Activated CD4-positive, alpha-beta memory T cell treated with anti-CD3 and anti-CD28 coated beads for 36 hours (primary cell): Measurements from ENCODE around the gene LRRC28. TPM values are rescaled to one million over a fixed set of nuclear protein-coding genes. Genes with fewer than 3 reads are reported as not detected.

ENCODE experiments used
- CTCF ChIA-PET: fragments of 350-600 bp; sonication (Branson Sonifier 250); formaldehyde crosslinking; loops from one replicate; lab custom pipeline; 2021; ENCODE audit warnings: antibody characterized with exemption, inconsistent platforms; lab: Charles Lee
- POLR2A ChIA-PET: fragments of 350-600 bp; sonication (Branson Sonifier 250); formaldehyde crosslinking; loops from one replicate; lab custom pipeline; 2021; ENCODE audit warnings: antibody characterized with exemption; lab: Charles Lee
- DNase-seq: peaks from one replicate; pipeline ENCODE4 v3.0.0-alpha.2; 2020
- H3K27ac Mint-ChIP-seq: one replicate; pipeline ENCODE4 v1.8.0; 2021; ENCODE audit warnings: mixed read lengths
- H3K27me3 Mint-ChIP-seq: one replicate; pipeline ENCODE4 v1.8.0; 2021; ENCODE audit warnings: mixed read lengths
- H3K36me3 Mint-ChIP-seq: one replicate; pipeline ENCODE4 v1.8.0; 2021; ENCODE audit warnings: mixed read lengths
- H3K4me1 Mint-ChIP-seq: one replicate; pipeline ENCODE4 v1.8.0; 2021; ENCODE audit warnings: low read depth, mixed read lengths
- H3K4me3 Mint-ChIP-seq: one replicate; pipeline ENCODE4 v1.8.0; 2021; ENCODE audit warnings: mild to moderate bottlenecking, mixed read lengths
- H3K9me3 Mint-ChIP-seq: one replicate; pipeline ENCODE4 v1.8.0; 2021; ENCODE audit warnings: mixed read lengths
- intact Hi-C: fragments of 100-400 bp; cut with micrococcal nuclease; formaldehyde crosslinking; loops from one replicate; pipeline ENCODE4 v1.15.1; 2023
- total RNA-seq, 2 experiments: library from RNA; stranded (reverse); gene quantifications; one replicate each; pipeline ENCODE4 v1.2.3, GENCODE V29; 2021

LRRC28 gene
- total RNA-seq, 2 experiments from 2014 or later = 21.5 to 22.6 TPM

GRCh38 chr15:99414755-99415731 is 163.8 kb downstream of the LRRC28 start:
- no peak overlapping the region for H3K4me3 Mint-ChIP-seq
- no peak for DNase-seq
- no peaks in the 10 kb centered on the region for H3K36me3 Mint-ChIP-seq
- intact Hi-C loops = no loop called here
- no peak overlapping the region for H3K27ac Mint-ChIP-seq
- CTCF ChIA-PET = no interaction called here
- peaks cover 3% of the 10 kb centered on the region for H3K4me1 Mint-ChIP-seq
- POLR2A ChIA-PET = no interaction called here
- H3K27me3 Mint-ChIP-seq = no peaks in the 10 kb centered on the region
- H3K9me3 Mint-ChIP-seq = peaks cover 6% of the 10 kb centered on the region

- DNase-seq = no peak
- POLR2A ChIA-PET = no interaction called here
- CTCF ChIA-PET = no interaction called here
- no peaks in the 10 kb centered on the region for H3K27me3 Mint-ChIP-seq
- intact Hi-C loops = no loop called here
- no peaks in the 10 kb centered on the region for H3K36me3 Mint-ChIP-seq
- H3K27ac Mint-ChIP-seq = no peak overlapping the region
- no peak overlapping the region for H3K4me3 Mint-ChIP-seq
- H3K4me1 Mint-ChIP-seq = peaks cover 12% of the 10 kb centered on the region
- peaks cover 6% of the 10 kb centered on the region for H3K9me3 Mint-ChIP-seq
These were observed 165.2 kb downstream of the LRRC28 start for GRCh38 chr15:99416191-99417188.

- ChIA-PET POLR2A (interaction anchor here (0.6 kb wide), 1 partner anchor 22 kb away, joined by 3 read pairs; no protein-coding TSS in a partner anchor), CTCF (no interaction called here)
- peak; percentile 59 for DNase-seq
- Mint-ChIP-seq H3K27me3 (no peaks in the 10 kb centered on the region), H3K4me3 (no peak overlapping the region), H3K27ac (peak overlapping the region; percentile 42), H3K4me1 (peaks cover 48% of the 10 kb centered on the region), H3K36me3 (peaks cover 2% of the 10 kb centered on the region), H3K9me3 (peaks cover 9% of the 10 kb centered on the region)
- intact Hi-C loops = no loop called here
These were observed 169.9 kb downstream of the LRRC28 start for GRCh38 chr15:99421172-99421656.

- Mint-ChIP-seq H3K4me1 (peaks cover 49% of the 10 kb centered on the region), H3K27ac (no peak overlapping the region), H3K36me3 (peaks cover 2% of the 10 kb centered on the region), H3K9me3 (peaks cover 9% of the 10 kb centered on the region), H3K4me3 (no peak overlapping the region), H3K27me3 (no peaks in the 10 kb centered on the region)
- POLR2A ChIA-PET = no interaction called here
- intact Hi-C loops = no loop called here
- CTCF ChIA-PET = no interaction called here
- no peak for DNase-seq
These were observed 170.5 kb downstream of the LRRC28 start for GRCh38 chr15:99421758-99422157.

GRCh38 chr15:99423186-99424130 is 172.2 kb downstream of the LRRC28 start:
- H3K4me1 Mint-ChIP-seq = peaks cover 54% of the 10 kb centered on the region
- POLR2A ChIA-PET = no interaction called here
- DNase-seq = no peak
- H3K9me3 Mint-ChIP-seq = peaks cover 7% of the 10 kb centered on the region
- no peak overlapping the region for H3K4me3 Mint-ChIP-seq
- intact Hi-C loops = loop anchor here (2.0 kb wide), 4 partner anchors 19 to 283 kb away; no protein-coding TSS in a partner anchor
- H3K27me3 Mint-ChIP-seq = peaks cover 4% of the 10 kb centered on the region
- CTCF ChIA-PET = interaction anchor here (1.1 kb wide), 1 partner anchor 89 kb away, joined by 3 read pairs; no protein-coding TSS in a partner anchor
- H3K27ac Mint-ChIP-seq = no peak overlapping the region
- H3K36me3 Mint-ChIP-seq = peaks cover 2% of the 10 kb centered on the region

GRCh38 chr15:99424131-99424571 is 172.9 kb downstream of the LRRC28 start:
- H3K27me3 Mint-ChIP-seq = peaks cover 4% of the 10 kb centered on the region
- DNase-seq = no peak
- H3K4me3 Mint-ChIP-seq = no peak overlapping the region
- peaks cover 54% of the 10 kb centered on the region for H3K4me1 Mint-ChIP-seq
- POLR2A ChIA-PET = interaction anchor here (1.5 kb wide), 1 partner anchor 80 kb away, joined by 3 read pairs; no protein-coding TSS in a partner anchor
- H3K27ac Mint-ChIP-seq = no peak overlapping the region
- intact Hi-C loops = loop anchor here (2.0 kb wide), 4 partner anchors 19 to 283 kb away; no protein-coding TSS in a partner anchor
- CTCF ChIA-PET = interaction anchor here (1.1 kb wide), 1 partner anchor 90 kb away, joined by 3 read pairs; no protein-coding TSS in a partner anchor
- H3K36me3 Mint-ChIP-seq = peaks cover 2% of the 10 kb centered on the region
- H3K9me3 Mint-ChIP-seq = peaks cover 4% of the 10 kb centered on the region

GRCh38 chr15:99424978-99425656 is 173.8 kb downstream of the LRRC28 start:
- H3K27ac Mint-ChIP-seq = peak overlapping the region; percentile 70
- H3K4me3 Mint-ChIP-seq = peak overlapping the region; percentile 4
- H3K36me3 Mint-ChIP-seq = peaks cover 2% of the 10 kb centered on the region
- POLR2A ChIA-PET = interaction anchor here (1.5 kb wide), 1 partner anchor 79 kb away, joined by 3 read pairs; no protein-coding TSS in a partner anchor
- H3K4me1 Mint-ChIP-seq = peaks cover 54% of the 10 kb centered on the region
- CTCF ChIA-PET = interaction anchor here (0.9 to 1.0 kb wide), 2 partner anchors 15 to 279 kb away, joined by 3 read pairs; no protein-coding TSS in a partner anchor
- DNase-seq = peak; percentile 81
- H3K9me3 Mint-ChIP-seq = peaks cover 4% of the 10 kb centered on the region
- intact Hi-C loops = loop anchor here (2.0 kb wide), 4 partner anchors 18 to 282 kb away; no protein-coding TSS in a partner anchor
- peaks cover 4% of the 10 kb centered on the region for H3K27me3 Mint-ChIP-seq

- no peak for DNase-seq
- Mint-ChIP-seq H3K4me3 (no peak overlapping the region), H3K36me3 (peaks cover 2% of the 10 kb centered on the region), H3K27me3 (peaks cover 4% of the 10 kb centered on the region), H3K4me1 (peaks cover 49% of the 10 kb centered on the region), H3K27ac (no peak overlapping the region), H3K9me3 (peaks cover 4% of the 10 kb centered on the region)
- intact Hi-C loops = loop anchor here (2.0 kb wide), 4 partner anchors 17 to 281 kb away; no protein-coding TSS in a partner anchor
- ChIA-PET POLR2A (interaction anchor here (1.5 kb wide), 1 partner anchor 78 kb away, joined by 3 read pairs; no protein-coding TSS in a partner anchor), CTCF (interaction anchor here (0.9 to 1.0 kb wide), 2 partner anchors 16 to 279 kb away, joined by 3 read pairs; no protein-coding TSS in a partner anchor)
These were observed 174.5 kb downstream of the LRRC28 start for GRCh38 chr15:99425657-99426301.

GRCh38 chr15:99426431-99427105 is 175.3 kb downstream of the LRRC28 start:
- CTCF ChIA-PET = interaction anchor here (0.9 kb wide), 1 partner anchor 17 kb away, joined by 3 read pairs; no protein-coding TSS in a partner anchor
- peaks cover 2% of the 10 kb centered on the region for H3K36me3 Mint-ChIP-seq
- H3K27me3 Mint-ChIP-seq = peaks cover 4% of the 10 kb centered on the region
- peaks cover 4% of the 10 kb centered on the region for H3K9me3 Mint-ChIP-seq
- POLR2A ChIA-PET = no interaction called here
- intact Hi-C loops = no loop called here
- peaks cover 42% of the 10 kb centered on the region for H3K4me1 Mint-ChIP-seq
- H3K27ac Mint-ChIP-seq = no peak overlapping the region
- H3K4me3 Mint-ChIP-seq = no peak overlapping the region
- DNase-seq = no peak
